GM12873 (cell line): ENCODE data around the gene USP25.
A peak's percentile ranks its signal among the peaks of the same experiment; 100 is the strongest.

ENCODE experiments used
- CTCF ChIP-seq: IDR thresholded peaks from 2 replicates; pipeline ENCODE4 v1.5.1; 2012; ENCODE audit warnings: low read depth, mild to moderate bottlenecking, moderate library complexity, low read length, control low read depth; ENCODE audit not compliant: insufficient read depth; ENCODE audit errors: missing control alignments

Gene USP25

GRCh38 chr21:15729674-15730483 is at the start of gene USP25:
Gene USP25, plus strand, starts transcription at chr21:15729982. Its CDS starts 412 bp downstream, at chr21:15730394.
- peak; percentile 17 for TF ChIP-seq CTCF

GRCh38 chr21:15682186-15682895 is 47.4 kb upstream of the USP25 start:
- TF ChIP-seq CTCF = no peak

- TF ChIP-seq CTCF = no peak
Observed at GRCh38 chr21:15682977-15683376, 46.8 kb upstream of the USP25 start.

- TF ChIP-seq CTCF = no peak
Observed at GRCh38 chr21:15686506-15686905, 43.3 kb upstream of the USP25 start.

GRCh38 chr21:15687208-15687607 is 42.6 kb upstream of the USP25 start:
- no peak for TF ChIP-seq CTCF

- no peak for TF ChIP-seq CTCF
Observed at GRCh38 chr21:15688016-15688415, 41.8 kb upstream of the USP25 start.

- TF ChIP-seq CTCF = no peak
Observed at GRCh38 chr21:15688809-15689208, 41.0 kb upstream of the USP25 start.
